Stimulated activated CD8-positive, alpha-beta memory T cell treated with anti-CD3 and anti-CD28 coated beads, Interleukin-12 subunit alpha, Interleukin-12 subunit beta, amount 100 ng/mL, for 1 hour (primary cell): ENCODE measurements around the gene CDH4.

ENCODE experiments used
- DNase-seq: peaks from one replicate; pipeline ENCODE4 v3.0.0-alpha.2; 2020; ENCODE audit warnings: low read depth

Gene CDH4

DNA sequence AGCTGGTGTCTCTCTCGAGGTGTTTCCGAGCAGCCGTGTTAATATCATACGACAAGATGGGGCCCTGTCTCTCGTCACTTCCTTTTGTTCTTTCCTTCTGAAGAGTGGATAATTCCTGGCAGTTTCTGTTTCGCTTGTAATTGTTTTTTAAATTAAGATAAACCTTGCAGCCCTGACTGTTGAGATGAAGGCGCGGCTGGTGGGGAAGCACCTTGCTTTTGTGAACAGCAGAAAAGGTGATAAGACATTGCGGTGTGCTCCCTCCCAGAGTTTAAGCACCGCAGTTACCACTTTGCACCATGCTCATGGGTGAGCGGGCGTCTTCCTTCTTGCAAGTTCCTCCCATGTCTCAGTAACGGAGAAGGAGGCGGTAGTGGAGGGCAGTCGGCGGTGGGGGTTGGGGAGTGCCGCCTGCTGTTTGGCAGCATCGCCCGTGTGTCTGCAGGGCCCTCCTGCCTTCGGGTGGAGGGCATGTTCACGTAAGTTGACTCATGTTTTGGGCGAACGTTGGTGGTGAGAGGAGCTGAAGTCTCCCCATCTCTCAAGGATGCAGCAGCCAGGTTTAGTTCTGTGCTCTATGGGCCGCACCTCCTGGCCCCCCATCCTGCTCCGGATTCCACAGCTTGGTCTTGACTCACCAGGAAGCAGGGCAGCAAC, 467.8 kb downstream of the CDH4 start:
- DNase-seq = peak; percentile 22

GRCh38 chr20:61720348-61720696, 468.3 kb downstream of the CDH4 start:
- no peak for DNase-seq

GRCh38 chr20:61722146-61722678, 470.2 kb downstream of the CDH4 start:
- DNase-seq = no peak

DNA sequence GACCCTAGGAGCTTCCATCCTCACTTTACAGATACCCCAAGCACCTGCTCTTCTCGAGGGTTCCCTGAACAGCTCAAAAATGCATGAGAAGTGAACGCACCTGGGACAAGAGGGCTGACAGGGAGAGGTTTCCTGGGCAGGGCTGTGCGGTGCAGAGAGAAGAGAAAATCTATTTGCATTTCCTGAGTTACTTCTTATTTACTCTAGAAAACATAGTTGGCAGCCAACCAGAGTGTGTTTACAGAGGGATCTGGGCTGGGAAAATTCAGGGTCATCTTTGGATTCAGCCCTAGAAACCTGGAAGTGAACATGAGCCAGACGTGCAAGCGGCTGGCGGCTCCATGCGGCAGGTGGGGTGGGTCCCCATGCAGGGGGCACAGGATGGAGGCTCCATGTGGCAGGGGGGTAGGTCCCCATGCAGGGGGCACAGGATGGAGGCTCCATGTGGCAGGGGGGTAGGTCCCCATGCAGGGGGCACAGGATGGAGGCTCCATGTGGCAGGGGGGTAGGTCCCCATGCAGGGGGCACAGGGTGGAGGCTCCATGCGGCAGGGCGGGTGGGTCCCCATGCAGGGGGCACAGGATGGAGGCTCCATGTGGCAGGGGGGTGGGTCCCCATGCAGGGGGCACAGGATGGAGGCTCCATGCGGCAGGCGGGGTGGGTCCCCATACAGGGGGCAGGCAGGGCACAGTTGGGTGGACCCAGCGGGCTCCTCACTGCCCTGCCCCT, 471.6 kb downstream of the CDH4 start:
- DNase-seq = no peak

DNA sequence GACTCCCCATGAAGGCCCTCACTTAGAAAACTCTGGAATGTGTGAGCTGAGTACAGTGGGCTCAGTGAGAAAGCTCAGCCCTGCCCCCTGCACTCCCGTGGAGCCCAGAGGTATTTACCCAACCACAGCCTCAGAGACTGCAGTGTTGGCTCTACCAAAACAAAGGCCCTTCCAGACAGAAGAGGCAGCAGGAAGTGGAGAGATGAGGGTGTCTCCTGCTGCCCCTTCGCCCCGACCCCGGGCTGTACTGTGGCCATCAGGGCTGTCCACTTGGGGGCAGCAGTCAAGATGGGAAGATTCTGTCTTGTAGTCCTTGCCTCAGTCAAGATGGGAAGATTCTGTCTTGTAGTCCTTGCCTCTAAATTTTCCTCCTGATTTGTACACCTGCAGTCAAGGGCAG, 472.3 kb downstream of the CDH4 start:
- no peak for DNase-seq

DNA sequence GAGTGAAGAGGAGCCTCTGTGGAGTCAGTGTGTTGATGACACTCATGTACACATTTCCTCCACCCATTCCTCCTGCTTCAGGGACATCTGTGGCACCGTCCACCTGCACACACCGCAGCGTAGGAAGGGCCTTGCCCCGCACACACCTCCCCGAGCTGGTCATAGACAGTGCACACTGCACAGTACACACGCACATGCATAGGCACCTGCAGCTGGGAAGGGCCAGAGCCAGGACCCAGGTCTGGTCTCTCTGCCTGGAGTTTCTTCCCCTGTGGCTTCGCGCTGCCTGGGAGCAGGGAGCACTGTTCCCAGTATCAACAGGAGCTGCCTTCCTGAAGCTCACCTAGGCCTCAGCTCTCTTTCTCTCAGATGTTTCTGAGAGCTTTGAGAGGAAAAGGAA, 473.1 kb downstream of the CDH4 start:
- DNase-seq = no peak

- DNase-seq = no peak
Measured at GRCh38 chr20:61725966-61726365, 473.9 kb downstream of the CDH4 start.

GRCh38 chr20:61726979-61727378, 474.9 kb downstream of the CDH4 start:
- DNase-seq = no peak

- no peak for DNase-seq
Measured at GRCh38 chr20:61727761-61728160, 475.7 kb downstream of the CDH4 start.

- DNase-seq = no peak
Measured at GRCh38 chr20:61728326-61728725, 476.3 kb downstream of the CDH4 start.

DNA sequence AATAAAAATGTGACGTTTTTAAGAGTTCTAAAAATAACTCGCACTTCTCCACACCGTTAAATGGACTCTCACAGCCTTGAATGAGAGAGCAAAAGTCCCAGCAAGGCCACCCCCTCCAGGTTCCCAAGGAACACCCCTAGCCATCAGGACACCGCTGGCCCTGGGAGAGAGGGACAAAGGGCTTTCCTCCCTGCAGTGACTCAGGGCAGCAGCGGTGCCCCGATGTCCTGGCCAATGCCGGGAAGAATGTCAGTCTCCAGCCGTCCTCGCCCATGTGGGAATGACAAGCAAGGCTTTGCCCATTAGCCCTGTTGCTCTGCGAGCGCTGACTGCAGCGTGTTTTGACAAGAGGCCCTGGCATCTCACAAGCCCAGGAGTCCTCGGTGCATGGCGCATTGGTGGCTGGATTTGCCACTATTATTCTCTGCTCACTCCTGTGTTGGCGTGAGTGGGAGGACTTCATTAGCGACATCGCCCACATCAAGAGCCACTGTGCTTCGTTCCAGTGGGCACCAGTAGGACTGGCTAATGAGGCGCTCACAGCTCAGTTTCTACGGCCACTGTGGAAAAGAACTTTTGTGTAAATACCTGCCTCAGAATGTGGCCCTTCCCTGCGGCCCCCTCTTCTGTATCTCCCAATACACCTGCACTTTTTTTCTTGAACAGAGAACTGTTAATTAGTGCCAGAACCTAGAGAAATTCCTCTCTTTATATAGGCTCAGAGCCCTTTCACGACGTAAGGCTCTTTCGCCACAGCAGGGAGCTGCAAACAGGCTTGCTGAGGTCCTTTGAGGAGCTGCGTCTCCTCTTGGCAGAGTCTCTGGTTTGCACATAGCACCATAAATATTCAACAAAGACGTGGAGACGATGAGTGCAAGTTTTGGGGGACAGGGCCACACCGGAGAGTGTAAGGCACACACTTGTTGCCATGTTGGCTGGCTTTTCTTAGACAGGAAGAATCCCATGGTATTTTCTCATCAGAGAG, 477.0 kb downstream of the CDH4 start:
- no peak for DNase-seq

- DNase-seq = no peak
Measured at GRCh38 chr20:61730631-61731362, 478.7 kb downstream of the CDH4 start.

DNA sequence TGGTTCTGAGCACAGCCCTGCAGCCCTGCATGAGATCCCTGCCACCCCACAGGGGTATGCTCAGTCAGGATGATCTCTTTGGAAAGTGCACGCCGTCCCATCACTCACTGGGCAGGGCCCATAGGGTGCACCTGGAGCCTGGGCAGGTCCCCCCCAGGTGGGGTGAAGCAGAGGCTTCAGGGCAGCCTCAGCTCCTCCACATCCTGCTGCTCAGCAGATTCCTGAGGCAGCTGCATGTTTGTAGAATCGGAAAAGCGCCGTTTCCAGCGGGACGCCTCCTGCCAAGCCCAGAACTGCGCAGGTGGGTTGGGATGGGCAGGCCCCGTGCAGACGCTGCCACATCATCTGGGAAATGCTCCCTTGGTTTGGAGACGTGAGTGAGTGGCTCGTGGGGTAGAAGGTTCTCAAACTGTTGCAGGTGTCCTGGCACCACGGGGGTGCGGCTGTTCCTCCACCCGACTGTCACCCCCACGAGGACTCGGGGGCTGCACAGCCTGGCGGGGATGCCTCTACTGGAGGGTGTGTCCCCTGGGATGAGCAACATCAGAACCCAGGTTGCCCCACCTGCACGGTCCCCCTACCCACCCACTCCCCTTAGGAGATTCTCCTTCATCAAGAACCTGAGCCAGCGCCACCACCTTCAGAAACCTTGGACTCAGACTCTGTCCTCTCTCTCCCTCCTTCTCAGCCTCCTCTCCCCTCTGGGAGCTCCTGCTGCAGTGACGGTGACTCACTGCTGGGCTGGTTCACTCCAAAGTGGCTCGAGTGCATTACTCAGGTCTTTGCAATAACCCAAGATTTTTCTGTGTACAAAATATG, 479.5 kb downstream of the CDH4 start:
- DNase-seq = no peak

DNA sequence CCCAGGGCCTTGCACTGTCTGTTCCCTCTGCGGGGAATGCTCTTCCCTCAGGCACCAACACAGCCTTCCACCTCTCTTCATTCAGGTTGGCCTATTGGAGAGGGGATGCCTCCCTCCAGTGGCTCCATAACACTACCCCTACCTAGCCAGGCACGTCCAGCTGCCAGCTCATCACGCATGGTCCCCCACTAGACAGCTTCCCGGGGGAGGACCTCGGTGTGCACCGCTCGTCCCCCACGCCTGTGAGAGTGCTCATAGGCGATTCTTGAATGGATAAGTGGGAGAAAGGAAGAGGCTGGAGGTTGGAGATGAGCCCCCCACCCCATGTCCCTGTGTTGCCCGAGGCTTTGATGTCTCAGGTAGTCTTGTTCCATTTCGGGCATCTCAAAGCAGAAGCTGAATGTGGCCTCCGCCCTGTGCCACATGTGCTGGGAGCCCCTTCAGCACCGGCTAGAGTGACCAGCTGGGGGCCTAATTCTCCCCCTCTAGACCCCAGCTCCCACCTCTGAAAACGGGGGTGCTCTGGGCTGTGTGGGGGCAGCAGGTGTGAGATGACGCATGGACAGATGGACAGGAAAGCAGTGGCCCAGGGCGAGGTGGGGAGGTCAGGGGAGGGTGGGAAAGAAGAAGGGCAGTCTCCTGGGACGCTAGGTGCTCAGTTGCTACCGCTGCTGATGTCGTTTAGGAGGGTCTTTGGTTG, 480.6 kb downstream of the CDH4 start:
- DNase-seq = no peak

- DNase-seq = no peak
Measured at GRCh38 chr20:61733216-61733615, 481.2 kb downstream of the CDH4 start.

DNA sequence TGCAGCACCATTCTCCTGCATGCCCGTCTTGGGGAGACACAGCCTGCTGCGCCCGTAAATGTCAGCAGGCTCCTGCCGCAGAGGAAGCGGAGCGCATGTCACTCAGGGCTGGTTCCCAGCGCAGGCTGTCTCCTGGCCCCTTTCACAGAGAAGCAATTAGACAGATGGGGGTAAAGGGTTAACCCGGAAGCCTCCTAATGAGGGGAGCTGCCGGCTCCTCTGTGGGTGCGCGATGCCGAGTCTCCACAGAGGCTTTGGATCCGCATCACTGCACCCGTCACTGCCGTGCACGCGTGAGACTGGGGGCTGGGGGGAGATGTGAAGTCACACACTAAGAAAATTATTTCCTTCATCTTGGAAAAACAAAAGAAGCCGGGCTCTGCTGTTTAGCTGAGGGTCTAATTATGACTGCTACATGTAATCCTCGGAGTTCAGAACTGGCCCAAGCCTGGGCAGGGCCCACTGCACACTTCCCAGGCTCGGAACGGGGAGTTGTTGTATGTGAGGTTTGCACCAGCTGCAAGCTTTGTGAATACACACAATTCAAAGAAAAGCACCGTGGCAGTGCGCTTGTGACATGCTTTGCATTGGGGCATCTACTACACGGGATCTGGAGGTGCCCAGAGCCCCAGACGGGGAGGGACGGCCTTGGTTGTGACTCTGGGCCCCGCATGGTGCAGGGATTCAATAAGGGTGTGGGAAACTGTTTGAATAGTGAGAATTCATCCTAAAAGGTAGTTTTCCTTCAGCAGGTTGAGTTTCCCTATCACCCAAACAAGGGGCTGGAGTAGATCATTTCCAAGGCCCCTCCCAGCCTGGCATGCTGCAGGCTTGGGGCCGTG, 482.1 kb downstream of the CDH4 start:
- DNase-seq = no peak

DNA sequence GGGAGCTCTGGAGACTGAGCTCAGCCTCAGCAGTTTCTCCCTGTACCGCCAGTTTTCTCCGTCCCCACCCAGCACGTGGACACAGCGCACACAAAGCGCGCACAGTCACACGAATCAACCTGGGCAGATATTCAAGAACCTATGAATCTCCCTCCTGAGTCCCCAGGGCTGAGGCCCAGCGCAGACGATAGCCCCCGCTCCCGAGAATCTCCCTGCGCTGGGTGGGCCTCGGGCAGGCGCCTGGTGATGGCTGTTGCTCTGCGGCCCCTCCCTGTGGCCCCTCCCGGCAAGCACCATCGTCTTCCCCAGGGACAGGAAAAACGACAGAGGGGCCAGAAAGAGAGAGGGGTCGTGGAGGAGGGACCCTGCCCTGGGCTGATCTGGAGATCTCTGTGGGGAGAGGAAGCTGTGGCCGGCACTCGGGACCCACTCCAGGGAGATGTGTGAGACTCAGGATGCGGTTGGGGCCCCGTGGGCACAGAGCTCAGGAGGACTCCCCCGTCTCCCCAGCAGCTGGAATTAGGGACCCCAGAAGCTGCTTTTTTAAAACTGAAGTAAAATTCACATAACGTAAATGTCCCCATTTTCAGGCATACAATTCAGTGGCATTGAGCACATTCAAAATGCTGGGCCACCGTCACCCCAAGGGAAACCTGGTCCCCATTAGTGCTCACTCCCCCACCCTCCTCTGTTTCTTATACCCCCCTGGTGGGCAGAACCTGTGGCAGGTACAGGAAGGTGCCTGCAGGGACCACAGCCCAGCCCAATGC, 482.9 kb downstream of the CDH4 start:
- no peak for DNase-seq

- DNase-seq = no peak
Measured at GRCh38 chr20:61735503-61735785, 483.4 kb downstream of the CDH4 start.
